ENCODE measurements around the gene CCDC154. TPM values are rescaled to one million over a fixed set of nuclear protein-coding genes. Genes with fewer than 3 reads are reported as not detected.

CCDC154 gene
- total and polyA plus RNA-seq, 10 of the 15 experiments (the other 5 are each of a cell fraction or from before 2014, with no cell fraction given), result 0.06 to 0.26 (median 0.25) TPM; not detected in 7

- in situ Hi-C loops (cut with MboI), result no loop called here
- TF ChIP-seq KLF5 (IDR thresholded peaks at IDR 0.05; ENCODE audit: partially characterized antibody), result no peak
- no peak for TF ChIP-seq EED (IDR thresholded peaks at IDR 0.05; ENCODE audit: low read depth)
- TF ChIP-seq E2F4 (IDR thresholded peaks at IDR 0.05; ENCODE audit: low read depth, low read length), result no peak
- TF ChIP-seq USF1 (IDR thresholded peaks at IDR 0.05; ENCODE audit: borderline replicate concordance, extremely low read length, insufficient read depth, low read depth, low read length), result no peak
- no peak for TF ChIP-seq NR2F1 (conservative IDR thresholded peaks at IDR 0.05)
- no peak for TF ChIP-seq CBFB (IDR thresholded peaks at IDR 0.05; ENCODE audit: low read depth)
- TF ChIP-seq NFIC (IDR thresholded peaks at IDR 0.05; ENCODE audit: low read depth, low read length), result no peak
- no peak for TF ChIP-seq PAX8 (IDR thresholded peaks at IDR 0.05)
- TF ChIP-seq BCLAF1 (IDR thresholded peaks at IDR 0.05), result no peak
- TF ChIP-seq SUZ12 (IDR thresholded peaks at IDR 0.05; ENCODE audit: unreplicated experiment), result no peak
- no peak for TF ChIP-seq PBX3 (IDR thresholded peaks at IDR 0.05; ENCODE audit: insufficient replicate concordance, low read depth, low read length)
- no peak for TF ChIP-seq RELB (IDR thresholded peaks at IDR 0.05; ENCODE audit: low read depth)
- TF ChIP-seq ZBTB33 (IDR thresholded peaks at IDR 0.05), result no peak
Observed at GRCh38 chr16:1425616-1426370, 18.6 kb downstream of the CCDC154 start.

More at GRCh38 chr16:1425616-1426370, 18.6 kb downstream of the CCDC154 start:
- no peak overlapping the region for H3K9ac ChIP-seq (ENCODE audit: control insufficient read depth, insufficient read depth, low read length)
- ChIA-PET RAD21 (ENCODE audit: unreplicated experiment) (no interaction called here), SMC1A (ENCODE audit: uncharacterized antibody, unreplicated experiment) (interaction anchor here (0.6 kb wide), 1 partner anchor 192 kb away, joined by 3 read pairs; no protein-coding TSS in a partner anchor), POLR2A (no interaction called here), CTCF (interaction anchor here (0.6 kb wide), 1 partner anchor 833 kb away, joined by 3 read pairs; no protein-coding TSS in a partner anchor)
- WGBS (ENCODE audit: insufficient coverage, insufficient replicate concordance, low lambda C conversion rate, missing lambda C conversion rate), result 67% methylated on average over 16 of the region's 16 CpGs
- no peaks in the 10 kb centered on the region; the same call in 1 of the 2 replicates for H4K20me1 ChIP-seq (ENCODE audit: control insufficient read depth, insufficient read depth)
- no peak overlapping the region for H2AFZ ChIP-seq (ENCODE audit: control insufficient read depth, low read depth, low read length)
- FAIRE-seq (no peak), ATAC-seq (no peak), DNase-seq (ENCODE audit: low read depth, low spot score) (no peak)
- no peaks in the 10 kb centered on the region for H3K79me2 ChIP-seq (ENCODE audit: control insufficient read depth, insufficient read depth, low read length)
- H3K36me3 ChIP-seq (ENCODE audit: control insufficient read depth in 2 of 2, insufficient read depth in 2 of 2, low read length in 1 of 2), result no peaks in the 10 kb centered on the region
- H3K4me2 ChIP-seq (ENCODE audit: control insufficient read depth, insufficient read depth), result no peak overlapping the region
- 0 out of 4 replicates have a peak, but pooled peaks cover 0 to 2% of the 10 kb centered on the region in 2 experiments for H3K27me3 ChIP-seq (replicated peaks in 1 of 2; ENCODE audit: control insufficient read depth in 2 of 2, insufficient read depth in 2 of 2, low read length in 1 of 2)
- no peaks in the 10 kb centered on the region for H3K9me3 ChIP-seq (replicated peaks; ENCODE audit: control insufficient read depth, insufficient read depth, low read length)
- H3K27ac ChIP-seq (ENCODE audit: control insufficient read depth, insufficient read depth), result no peak overlapping the region
- H3K4me3 ChIP-seq, result no peak overlapping the region
- no peaks in the 10 kb centered on the region for H3K4me1 ChIP-seq (ENCODE audit: control insufficient read depth, insufficient read depth, low read length)
- BruUV-seq (replicated peaks), result no TSS peak
- intact Hi-C loops (cut with micrococcal nuclease; ENCODE audit: unreplicated experiment), result no loop called here

Measured in GM12878 (cell line).